Erythroblast (primary cell): ENCODE results near the gene MALL.
"Not testable (repeated sequence)": the region's sequence is repeated elsewhere in the genome, so short reads cannot be mapped to it uniquely, and the experiment has no call there.

Experiments used
- DNase-seq, 2 experiments: peaks; one replicate each; lab custom pipeline; 2025; lab: John Stamatoyannopoulos, UW
- GATA1 ChIP-seq: IDR thresholded peaks from 2 replicates; pipeline ENCODE4 v1.6.1; 2011; ENCODE audit warnings: low read depth, mild to moderate bottlenecking, control low read depth, low read length, moderate library complexity
- POLR2A ChIP-seq: IDR thresholded peaks from 2 replicates; pipeline ENCODE4 v1.6.1; 2011; ENCODE audit warnings: mild to moderate bottlenecking, low read length

MALL gene

DNA sequence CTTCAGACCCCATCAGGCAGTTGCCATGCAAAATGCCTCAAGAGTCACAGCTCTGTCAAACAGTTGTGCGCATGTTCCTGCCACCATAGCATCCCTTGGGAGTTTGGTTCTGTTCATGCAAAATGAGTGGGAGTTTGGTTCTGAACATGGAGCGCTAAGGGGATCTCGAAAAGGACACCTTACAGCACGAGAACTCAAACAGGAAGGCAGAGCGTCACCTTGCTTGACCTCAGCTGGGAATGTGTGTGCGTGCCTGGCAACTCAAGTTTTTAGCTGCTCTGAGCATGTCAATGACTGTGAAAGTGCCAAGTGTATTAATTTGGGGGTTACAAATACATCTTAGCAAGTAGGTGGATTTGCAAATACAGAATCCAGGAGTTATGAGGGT, 16.6 kb downstream of the MALL start:
- DNase-seq: no peak
- TF ChIP-seq POLR2A (no peak), GATA1 (no peak)

GRCh38 chr2:110097506-110098220, 18.0 kb downstream of the MALL start:
- no peak for DNase-seq
- TF ChIP-seq POLR2A (no peak), GATA1 (no peak)

DNA sequence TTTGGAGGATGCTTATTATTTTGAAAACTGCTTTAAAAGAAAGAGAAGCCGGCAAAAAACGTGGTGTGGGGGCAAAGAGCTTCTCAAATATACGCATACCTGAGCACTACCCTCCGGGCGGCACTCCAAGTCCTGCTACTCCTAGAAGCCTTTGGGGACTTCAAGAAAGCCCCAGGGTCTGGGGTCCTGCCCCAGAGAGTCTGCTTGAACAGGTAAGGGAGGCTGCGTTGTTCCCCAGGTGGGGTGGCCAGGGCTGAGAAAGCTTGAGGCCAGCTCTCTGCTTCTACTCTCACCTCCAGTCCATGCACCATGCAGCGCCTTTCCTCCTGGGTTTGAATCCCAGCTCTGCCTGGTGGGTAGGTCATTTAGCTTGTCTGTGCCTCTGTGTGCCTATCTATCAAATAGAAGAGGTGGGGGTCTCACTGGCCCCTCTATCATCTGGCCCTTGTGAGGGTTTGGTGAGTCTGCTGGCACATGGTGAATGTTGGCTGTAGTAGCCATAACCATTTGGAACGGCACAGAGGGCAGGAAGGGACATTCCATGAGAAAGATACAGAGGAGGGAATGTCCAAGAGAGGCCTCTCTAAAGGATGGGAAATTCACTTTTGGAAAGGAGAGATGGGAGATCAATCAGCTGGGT, 19.5 kb downstream of the MALL start:
- no peak for DNase-seq
- TF ChIP-seq POLR2A (no peak), GATA1 (no peak)

- not testable (repeated sequence) for DNase-seq
Measured at GRCh38 chr2:110094884-110095534, 20.6 kb downstream of the MALL start.

GRCh38 chr2:110093924-110094323, 21.7 kb downstream of the MALL start:
- DNase-seq: not testable (repeated sequence)

- DNase-seq: not testable (repeated sequence)
Measured at GRCh38 chr2:110090164-110090563, 25.5 kb downstream of the MALL start.

GRCh38 chr2:110083757-110084156, 31.9 kb downstream of the MALL start:
- DNase-seq: not testable (repeated sequence)

- DNase-seq: not testable (repeated sequence)
Measured at GRCh38 chr2:110083162-110083561, 32.5 kb downstream of the MALL start.

DNA sequence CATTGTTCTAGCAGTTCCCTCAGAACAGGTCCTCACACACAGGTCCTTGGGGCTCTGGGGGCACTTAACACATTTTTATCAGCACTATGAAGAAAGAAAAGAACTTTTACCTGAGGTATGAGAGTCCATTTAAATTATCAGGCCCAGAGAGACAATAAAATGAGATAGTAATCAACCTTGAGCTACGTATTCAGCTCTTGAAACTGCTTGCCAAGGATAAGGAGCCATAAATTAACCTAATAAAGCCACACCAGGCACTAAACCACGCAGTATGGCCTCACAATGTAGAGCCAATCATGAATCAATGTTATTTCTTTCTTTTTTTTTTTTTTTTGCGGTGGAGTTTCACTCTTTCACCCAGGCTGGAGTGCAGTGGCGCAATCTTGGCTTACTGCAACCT, 37.5 kb downstream of the MALL start:
- DNase-seq: not testable (repeated sequence)

- DNase-seq: not testable (repeated sequence)
Measured at GRCh38 chr2:110075896-110076295, 39.7 kb downstream of the MALL start.

GRCh38 chr2:110069869-110070268, 45.8 kb downstream of the MALL start:
- not testable (repeated sequence) for DNase-seq

GRCh38 chr2:110068153-110068552, 47.5 kb downstream of the MALL start:
- DNase-seq: not testable (repeated sequence)

DNA sequence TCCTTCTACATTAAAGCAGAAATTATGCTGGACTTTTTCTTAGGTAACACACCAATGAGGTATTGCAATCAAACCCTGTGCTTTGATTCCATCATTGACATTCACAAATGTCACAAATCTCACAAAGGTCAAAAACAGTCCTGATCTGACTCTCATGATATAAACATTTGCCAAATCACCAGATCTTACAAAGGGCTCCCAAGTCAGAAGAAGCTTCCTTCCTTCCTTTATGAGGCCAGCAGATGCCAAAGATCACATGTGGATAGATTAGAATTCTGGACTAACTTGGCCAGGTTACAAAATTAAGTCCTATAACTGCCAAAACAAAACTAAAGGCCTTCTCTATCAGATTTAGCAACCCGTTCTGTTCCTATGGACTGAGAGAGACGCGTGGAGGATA, 53.3 kb downstream of the MALL start:
- DNase-seq: not testable (repeated sequence)

- not testable (repeated sequence) for DNase-seq
Measured at GRCh38 chr2:110060550-110060949, 55.1 kb downstream of the MALL start.

DNA sequence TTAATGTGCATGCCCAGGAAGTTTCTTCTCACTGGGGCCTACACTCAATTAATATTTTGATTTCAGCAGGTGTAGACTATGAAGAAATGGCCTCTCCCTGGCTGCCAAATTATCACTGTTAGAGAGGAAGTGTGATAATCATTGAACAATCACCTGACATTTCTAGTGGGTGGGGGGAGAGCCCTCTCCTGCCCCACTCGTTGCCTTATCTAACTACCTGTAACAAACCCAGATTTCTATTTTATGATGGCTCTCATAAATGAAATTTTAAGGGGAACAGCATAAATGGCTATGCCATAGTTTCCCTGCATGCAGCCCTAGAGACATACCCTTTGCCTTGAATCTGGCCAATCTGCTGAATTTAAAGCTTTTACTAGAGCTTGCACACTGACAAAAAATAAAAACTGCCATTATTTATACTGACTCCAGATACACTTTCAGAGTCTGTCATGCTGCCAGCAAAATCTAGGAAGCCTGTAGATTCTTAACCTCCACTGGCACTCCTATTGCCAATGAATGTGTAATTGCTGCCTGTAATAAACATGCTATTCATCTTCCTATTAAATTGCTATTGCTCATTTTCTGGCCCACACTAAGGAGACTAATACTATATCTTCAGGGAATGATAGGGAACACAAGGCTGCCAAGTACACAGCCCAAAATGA, 55.8 kb downstream of the MALL start:
- DNase-seq: not testable (repeated sequence)

DNA sequence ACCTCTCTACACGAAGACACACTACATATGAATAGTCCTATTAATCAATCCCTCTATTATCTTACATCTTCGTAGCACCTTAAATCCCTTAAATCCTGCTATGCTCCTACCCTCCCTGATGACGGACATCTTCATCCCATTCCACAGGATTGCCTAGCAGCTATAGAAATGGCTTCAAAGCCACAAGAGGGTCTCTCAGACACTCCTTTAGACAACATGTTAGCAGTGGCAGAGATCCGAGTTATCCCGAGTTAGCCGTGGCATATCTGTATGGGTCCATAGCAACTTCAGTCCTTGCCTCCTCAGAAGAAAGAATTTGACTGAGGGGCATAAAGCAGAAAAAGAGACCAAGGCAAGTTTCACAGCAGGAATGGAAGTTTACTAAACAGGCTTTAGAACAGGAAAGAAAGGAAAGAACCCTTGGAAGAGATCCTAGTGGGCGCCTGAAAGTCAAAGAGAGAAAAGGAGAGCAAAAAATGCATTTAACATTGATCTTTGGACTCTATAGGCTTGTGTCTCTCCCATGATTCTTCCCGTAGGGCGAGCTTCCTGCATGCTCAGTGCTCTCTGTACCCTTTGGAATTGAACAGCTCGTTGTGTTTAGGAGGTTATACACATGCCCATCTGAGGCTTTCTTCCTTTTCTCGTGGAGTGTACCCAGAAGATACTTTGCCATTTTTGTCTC, 56.5 kb downstream of the MALL start:
- DNase-seq: not testable (repeated sequence)

- not testable (repeated sequence) for DNase-seq
Measured at GRCh38 chr2:110058034-110058433, 57.6 kb downstream of the MALL start.

GRCh38 chr2:110055819-110056408, 59.7 kb downstream of the MALL start:
- DNase-seq: not testable (repeated sequence)

DNA sequence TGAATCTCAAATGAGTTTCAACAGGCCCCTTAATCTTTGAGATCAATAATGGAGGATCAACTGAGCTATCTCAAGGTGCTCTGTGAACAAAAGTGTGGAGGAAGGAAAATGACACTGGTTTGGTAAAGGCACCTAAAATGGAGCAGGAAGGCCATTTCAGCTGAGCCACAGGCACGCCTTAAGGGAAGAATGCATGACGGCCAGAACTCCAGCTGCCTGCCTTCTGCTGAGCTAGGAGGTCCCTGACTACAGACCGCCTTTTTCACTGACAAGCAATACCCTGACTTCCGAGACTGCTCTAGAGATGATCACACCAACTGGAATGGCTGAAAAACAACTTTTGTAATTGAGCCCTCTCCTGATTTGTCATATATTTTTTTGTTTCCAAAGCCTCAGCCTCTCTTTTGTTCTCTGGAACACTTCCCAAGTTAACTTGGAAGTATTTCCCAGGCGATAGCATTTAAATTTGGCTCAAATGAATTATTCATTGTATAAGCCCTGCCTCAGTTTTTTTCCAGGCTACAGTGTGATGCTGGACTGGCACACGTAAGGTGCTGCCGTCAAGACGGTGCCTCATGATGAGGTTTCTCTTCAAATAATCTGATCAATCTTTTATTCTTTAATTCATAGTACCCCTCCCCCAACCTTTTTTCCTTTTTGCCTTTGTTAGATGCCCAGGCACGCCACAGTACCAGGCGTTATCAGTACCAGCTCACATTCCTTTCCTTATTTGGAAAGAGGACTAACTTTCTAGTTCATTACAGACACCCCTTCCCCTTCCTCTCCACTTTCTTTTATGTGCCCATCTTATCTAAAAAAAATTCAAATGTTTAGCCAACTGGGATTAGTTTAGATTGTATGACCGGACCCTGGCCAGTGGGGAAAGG, 60.9 kb downstream of the MALL start:
- DNase-seq: not testable (repeated sequence)
